HG03378 (cell line): ENCODE results near the gene CRADD.

ENCODE experiments used
- ATAC-seq: cut with Tn5 transposase; IDR thresholded peaks from one replicate; pipeline ENCODE4 v1.9.1; 2021; ENCODE audit warnings: mild to moderate bottlenecking, moderate library complexity; ENCODE audit not compliant: unreplicated experiment

The CRADD gene

DNA sequence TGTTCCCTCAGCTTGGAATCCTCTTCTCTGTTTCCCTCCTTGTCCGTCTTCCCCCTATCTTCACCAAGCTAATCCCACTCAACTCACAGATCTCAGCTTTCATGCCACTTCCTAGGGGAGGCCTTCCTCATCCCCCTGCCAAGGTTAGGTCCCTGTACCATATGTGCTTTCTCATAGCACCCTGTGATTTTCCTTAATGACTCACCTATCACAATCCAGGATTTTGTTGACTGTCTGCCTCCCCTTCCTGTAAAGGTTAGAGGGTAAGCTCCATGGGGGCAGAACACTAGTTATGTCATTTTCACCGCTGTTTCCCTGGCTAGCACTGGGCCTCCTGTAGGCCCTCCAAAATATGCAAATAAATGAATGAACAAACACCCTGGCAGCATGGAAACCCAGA is 57.6 kb downstream of the CRADD start:
- ATAC-seq: no peak

- ATAC-seq: no peak
Observed at GRCh38 chr12:93736640-93737178, 59.5 kb downstream of the CRADD start.

GRCh38 chr12:93737457-93738198 is 60.5 kb downstream of the CRADD start:
- ATAC-seq: no peak

DNA sequence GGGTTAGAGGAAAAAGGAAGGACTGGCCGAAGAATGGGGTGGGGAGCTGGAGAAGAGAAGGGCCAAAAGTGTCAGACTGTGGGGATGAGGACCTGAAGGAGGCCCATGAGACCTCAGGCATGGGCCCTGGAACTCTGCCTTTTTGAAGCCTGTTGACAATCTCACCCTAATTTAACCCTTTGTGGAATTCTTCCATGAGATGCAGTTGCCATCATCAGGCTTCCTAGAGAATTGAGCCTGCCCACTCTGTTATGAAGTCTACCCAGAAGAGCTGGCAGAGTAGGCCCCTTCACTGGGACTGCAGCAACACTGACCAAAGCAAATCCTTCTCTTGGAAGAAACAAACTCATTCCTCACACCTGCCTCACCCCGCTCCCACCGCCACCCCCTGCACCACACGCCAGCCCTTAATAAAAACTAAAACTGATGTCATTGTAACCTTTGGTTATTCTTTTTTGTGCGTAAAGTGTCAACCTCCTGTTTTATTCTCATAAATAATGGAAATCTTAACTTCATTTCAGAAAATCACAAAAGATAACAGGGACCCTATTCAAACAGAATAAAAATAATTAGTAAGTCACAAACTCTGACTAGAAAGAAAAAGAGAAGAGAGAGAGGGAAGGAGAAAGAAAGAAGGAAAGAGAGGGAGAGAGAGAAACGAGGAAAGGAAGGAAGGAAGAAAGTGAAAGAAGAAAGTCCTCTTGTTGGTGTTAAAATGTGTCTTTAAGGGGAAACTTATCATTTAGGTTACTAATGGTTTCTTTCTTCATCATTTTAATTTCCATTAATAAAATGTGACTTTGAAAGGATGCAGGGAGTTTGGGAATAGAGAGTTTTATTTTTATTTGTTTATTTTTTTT is 61.3 kb downstream of the CRADD start:
- no peak for ATAC-seq

- no peak for ATAC-seq
Observed at GRCh38 chr12:93740751-93741150, 63.6 kb downstream of the CRADD start.

- peak; percentile 19 for ATAC-seq
Observed at GRCh38 chr12:93741659-93742109, 64.5 kb downstream of the CRADD start.

DNA sequence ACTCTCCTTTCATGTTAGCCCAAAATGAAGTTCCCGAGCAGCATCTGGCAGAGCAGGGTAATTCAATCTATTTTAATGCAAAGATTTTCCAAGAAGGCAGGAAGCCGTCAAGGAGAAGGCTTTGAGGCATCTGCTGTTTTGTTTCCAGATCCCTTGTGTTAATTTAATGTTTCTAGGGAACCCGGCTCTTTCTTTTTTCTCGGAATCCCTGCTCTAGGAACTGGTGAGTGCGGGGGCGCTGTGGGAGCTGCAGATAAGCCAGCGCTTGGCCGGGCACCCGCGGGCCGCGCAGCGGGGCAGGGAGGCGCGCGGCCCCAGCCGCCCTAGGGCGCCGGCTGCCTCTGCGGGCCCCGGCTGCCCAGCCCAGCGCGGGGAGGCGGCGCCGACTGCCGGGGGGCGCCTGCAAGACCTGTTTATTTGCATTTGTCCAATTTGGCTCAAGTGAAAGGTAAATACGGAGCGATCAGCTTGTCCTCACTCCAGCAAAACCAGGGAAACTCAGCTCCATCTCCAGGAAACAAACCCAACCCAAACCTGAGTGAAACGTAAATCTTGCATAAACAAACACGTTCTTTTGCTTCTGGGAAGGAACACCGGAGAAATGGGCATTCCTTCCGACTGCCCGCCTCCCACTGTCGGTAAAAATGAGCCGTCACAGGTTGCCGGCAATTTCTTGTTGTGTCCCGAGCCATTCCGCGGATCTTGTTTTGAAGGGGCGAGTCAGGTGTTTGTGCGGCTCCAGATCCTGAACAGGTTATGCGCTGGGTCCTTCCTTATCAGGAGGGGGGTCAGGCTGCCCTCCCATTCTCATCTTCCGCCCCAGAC is 65.1 kb downstream of the CRADD start:
- peak; percentile 58 for ATAC-seq

GRCh38 chr12:93743229-93743998 is 66.2 kb downstream of the CRADD start:
- no peak for ATAC-seq

DNA sequence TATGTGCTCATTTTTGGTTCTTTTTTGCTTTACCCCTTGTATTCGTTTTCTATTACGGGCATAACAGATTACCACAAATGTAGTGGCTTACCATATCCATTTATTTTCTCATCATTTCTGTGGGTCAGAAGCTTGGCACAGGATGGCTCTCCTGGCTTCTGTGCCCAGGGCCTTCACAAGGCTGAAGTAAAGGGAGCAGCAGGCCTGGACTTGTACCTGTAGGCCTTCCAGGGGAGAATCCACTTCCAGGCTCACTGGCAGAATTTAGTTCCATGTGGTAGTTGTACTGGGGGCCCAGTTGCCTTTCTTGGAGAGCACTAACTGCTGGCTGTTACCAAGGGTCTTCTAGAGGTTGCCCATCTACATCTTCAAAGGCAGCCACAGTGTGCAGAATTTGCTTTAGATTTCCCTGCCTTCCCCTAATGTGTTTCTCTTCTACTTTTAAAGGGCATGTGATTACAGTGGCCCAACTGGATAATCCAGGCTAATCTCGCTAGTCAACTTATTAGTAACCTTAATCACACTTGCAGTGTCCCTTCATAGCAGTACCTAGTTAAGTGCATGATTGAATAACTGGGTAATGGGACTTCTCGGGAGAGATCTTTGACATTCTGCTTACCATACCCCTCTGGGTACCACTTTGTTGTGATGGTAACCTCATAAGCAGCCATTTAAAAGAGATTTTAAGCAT is 67.0 kb downstream of the CRADD start:
- no peak for ATAC-seq

- no peak for ATAC-seq
Observed at GRCh38 chr12:93745286-93745685, 68.1 kb downstream of the CRADD start.

GRCh38 chr12:93746572-93747168 is 69.5 kb downstream of the CRADD start:
- no peak for ATAC-seq

DNA sequence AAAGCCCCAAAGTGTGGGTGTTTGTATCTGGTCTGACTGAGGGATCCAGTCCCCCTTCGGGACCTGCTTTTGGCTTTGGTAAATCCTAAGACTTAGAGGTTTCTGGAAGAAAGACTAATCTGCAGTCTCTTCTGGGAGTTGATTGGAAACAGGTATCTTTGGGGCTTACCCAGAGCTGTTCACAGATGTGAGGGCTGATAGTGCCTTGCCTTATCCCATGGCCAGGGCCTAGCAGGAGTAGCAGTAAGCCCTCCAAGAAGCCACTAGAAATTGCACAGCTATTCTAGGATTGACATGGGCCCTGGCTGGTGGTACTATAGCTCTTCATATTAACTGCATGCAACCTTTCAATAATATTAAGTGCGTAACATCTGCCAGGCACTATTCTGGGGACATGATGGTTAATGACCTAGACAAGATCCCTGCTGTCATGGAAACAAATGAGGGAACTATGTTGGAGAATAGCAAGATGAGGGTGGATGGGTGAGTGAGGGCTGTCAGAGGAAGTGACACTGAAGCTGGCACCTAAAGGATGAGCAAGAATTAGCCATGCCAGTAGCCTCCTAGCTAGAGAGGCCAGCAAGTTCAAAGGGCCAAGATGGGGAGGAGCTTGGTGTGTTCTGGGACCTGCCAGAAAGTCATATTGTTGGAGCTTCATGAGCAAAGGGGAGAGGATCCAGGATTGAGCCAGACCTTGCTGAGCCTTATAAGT is 71.7 kb downstream of the CRADD start:
- no peak for ATAC-seq

GRCh38 chr12:93749515-93749914 is 72.3 kb downstream of the CRADD start:
- no peak for ATAC-seq

- no peak for ATAC-seq
Observed at GRCh38 chr12:93750056-93750455, 72.9 kb downstream of the CRADD start.

- ATAC-seq: no peak
Observed at GRCh38 chr12:93751864-93752610, 74.9 kb downstream of the CRADD start.

GRCh38 chr12:93753285-93753684 is 76.1 kb downstream of the CRADD start:
- ATAC-seq: no peak

DNA sequence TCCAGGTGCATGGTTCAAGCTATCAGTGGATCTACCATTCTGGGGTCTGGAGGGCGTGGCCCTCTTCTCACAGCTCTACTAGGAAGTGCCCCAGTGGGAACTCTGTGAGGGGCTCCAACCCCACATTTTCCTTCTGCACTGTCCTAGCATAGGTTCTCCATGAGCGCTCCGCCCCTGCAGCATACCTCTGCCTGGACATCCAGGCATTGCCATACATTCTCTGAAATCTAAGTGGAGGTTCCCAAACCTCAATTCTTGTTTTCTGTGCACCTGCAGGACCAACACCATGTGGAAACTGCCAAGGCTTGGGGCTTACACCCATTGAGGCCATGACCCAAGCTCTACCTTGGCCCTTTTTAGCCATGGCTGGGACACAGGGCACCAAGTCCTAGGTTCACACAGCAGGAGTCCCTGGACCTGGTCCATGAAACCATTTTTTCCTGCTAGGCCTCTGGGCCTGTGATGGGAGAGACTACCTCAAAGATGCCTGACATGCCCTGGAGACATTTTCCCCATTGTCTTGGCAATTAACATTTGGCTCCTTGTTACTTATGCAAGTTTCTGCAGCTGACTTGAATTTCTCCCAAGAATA is 76.8 kb downstream of the CRADD start:
- ATAC-seq: no peak
